Skeletal muscle tissue (tissue), 4 donors: ENCODE data around the gene UBL7. TPM values are rescaled to one million over a fixed set of nuclear protein-coding genes. Genes with fewer than 3 reads are reported as not detected.
"Not testable (repeated sequence)": the region's sequence is repeated elsewhere in the genome, so short reads cannot be mapped to it uniquely, and the experiment has no call there.

Experiments
- H3K27ac ChIP-seq: one replicate; pipeline ENCODE4 v1.7.0; 2013; ENCODE audit warnings: mild to moderate bottlenecking, low read depth, low read length, inconsistent platforms
- H3K27me3 ChIP-seq, 3 donors: one replicate each; pipeline ENCODE4 v1.7.0; 2013; ENCODE audit warnings: low read length in 3 of 3; ENCODE audit not compliant: control insufficient read depth in 3 of 3, insufficient read depth in 3 of 3
- H3K36me3 ChIP-seq, 3 donors: one replicate each; pipeline ENCODE4 v1.7.0; 2013; ENCODE audit warnings: low read length in 3 of 3; ENCODE audit not compliant: control insufficient read depth in 3 of 3, insufficient read depth in 3 of 3
- H3K4me1 ChIP-seq, 3 donors: one replicate each; pipeline ENCODE4 v1.7.0; 2013; ENCODE audit warnings: low read length in 3 of 3, mild to moderate bottlenecking in 3 of 3; ENCODE audit not compliant: control insufficient read depth in 3 of 3, insufficient read depth in 3 of 3
- H3K4me3 ChIP-seq, 3 donors: one replicate each; pipeline ENCODE4 v1.7.0; 2013; ENCODE audit warnings: low read length in 3 of 3
- H3K9ac ChIP-seq, 3 donors: one replicate each; pipeline ENCODE4 v1.7.0; 2013; ENCODE audit warnings: low read length in 3 of 3, mild to moderate bottlenecking in 3 of 3, moderate library complexity in 2 of 3, low read depth in 1 of 3
- H3K9me3 ChIP-seq, 3 donors: one replicate each; pipeline ENCODE4 v1.7.0; 2013; ENCODE audit warnings: low read length in 3 of 3; ENCODE audit not compliant: control insufficient read depth in 3 of 3
- total RNA-seq: library from RNA; depleted of rRNA; stranded (reverse); fragments of >200 nt; gene quantifications from one replicate; pipeline ENCODE4 v1.2.3, GENCODE V29; 2014
- donor health status: Osteomylitis.

UBL7 gene
- total RNA-seq, 1 donor from 2014 or later, result 23.0 TPM

DNA sequence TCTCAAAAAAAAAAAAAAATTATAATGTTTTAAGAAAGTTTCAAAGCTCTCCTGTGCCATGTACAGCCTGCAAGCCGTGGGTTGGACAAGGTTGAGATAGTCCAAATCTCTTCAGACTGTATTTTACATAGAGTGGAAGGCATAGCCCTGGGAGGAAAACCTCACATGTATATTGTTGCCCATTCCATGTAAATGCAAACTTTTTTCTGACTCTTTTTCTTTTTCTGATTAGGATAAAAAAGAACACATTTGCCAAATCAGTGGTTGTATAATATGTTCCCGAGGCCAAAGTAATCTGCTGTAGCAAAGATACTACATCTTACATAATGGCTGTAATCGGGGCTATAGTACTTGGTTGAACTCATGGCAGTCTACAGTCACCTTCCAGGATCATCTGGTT, 35.7 kb upstream of the UBL7 start:
- Histone ChIP-seq H3K9ac (no peak overlapping the region), H3K9me3 (no peaks in the 10 kb centered on the region), H3K27ac (no peak overlapping the region), H3K27me3 (no peaks in the 10 kb centered on the region), H3K36me3 (no peaks in the 10 kb centered on the region), H3K4me1 (no peaks in the 10 kb centered on the region), H3K4me3 (no peak overlapping the region)

DNA sequence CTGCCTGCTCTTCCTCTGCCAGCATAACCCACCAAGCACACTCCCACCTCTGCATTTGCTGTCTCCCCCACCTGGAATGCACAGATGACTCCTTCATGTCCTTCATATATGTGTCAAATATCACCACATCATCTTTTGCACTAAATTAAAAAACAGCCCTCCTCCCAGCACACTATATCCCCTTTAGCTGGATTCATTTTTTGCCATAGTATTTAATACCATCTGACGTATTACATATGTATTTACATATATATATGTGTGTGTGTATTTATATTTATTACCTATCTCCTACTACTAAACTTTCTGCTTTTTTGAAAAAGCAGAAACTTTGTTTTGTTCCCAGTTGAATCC, 29.4 kb upstream of the UBL7 start:
- Histone ChIP-seq H3K9ac (no peak overlapping the region), H3K4me1 (no peaks in the 10 kb centered on the region), H3K27ac (no peak overlapping the region), H3K4me3 (no peak overlapping the region), H3K27me3 (no peaks in the 10 kb centered on the region), H3K36me3 (no peaks in the 10 kb centered on the region), H3K9me3 (no peaks in the 10 kb centered on the region)

DNA sequence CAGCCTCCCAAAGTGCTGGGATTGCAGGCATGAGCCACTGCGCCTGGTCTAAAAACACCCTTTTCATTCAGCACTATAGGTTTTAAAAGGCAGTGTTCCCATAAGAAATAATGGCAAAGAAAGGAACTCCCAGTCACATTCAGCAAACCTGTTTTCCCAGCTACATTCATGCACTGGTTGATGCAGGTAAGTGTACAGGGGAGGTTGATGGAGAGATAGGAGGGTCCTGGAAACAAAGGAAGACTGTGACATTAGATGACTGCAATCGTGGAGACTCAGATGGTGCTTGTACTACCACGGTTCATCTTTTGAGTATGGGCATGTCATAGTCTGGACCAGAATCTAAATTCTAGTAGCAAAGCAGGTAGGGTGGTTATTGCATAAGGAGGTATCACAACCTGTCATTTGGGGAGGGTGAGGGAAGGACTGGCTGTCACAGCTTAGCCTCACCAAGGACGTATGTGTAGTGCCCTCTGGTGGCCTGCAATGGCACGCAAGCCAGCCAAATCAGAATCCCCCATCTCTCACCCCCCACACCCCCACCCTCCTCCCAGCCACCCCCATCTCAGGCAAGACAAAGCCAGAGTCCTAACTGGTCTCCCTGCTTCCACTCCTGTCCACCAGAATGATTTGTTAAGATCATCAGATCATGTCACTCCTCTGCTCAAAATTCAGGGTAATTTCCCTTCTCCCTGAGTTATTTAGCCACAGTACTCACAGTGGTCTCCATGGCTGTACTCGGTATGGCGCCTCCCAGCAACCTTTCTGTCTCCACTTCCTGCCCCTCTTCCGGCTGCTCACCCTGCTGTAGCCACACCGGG, 28.8 kb upstream of the UBL7 start:
- Histone ChIP-seq H3K27ac (no peak overlapping the region), H3K4me1 (no peaks in the 10 kb centered on the region), H3K36me3 (no peaks in the 10 kb centered on the region), H3K27me3 (no peaks in the 10 kb centered on the region), H3K9me3 (no peaks in the 10 kb centered on the region), H3K9ac (no peak overlapping the region), H3K4me3 (no peak overlapping the region)

DNA sequence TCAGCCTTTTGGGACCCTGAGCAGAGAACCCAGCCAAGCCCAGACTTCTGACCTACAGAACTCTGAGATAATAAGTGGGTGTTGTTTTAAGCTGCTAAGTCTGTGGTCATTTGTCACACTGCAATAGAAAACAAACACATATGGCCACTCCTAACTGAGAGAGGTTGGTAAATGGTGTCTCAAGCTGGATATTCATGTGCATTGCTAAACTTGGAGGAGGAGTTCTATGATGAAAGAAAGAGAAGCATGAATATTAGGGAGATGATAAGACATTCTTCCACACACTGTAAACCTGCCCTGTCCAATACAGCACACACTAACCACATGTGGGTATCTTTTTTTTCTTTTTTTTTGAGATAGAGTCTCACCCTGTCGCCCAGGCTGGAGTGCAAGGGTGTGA, 27.8 kb upstream of the UBL7 start:
- no peak overlapping the region for H3K4me3 ChIP-seq
- H3K27me3 ChIP-seq, result no peaks in the 10 kb centered on the region
- no peak overlapping the region for H3K27ac ChIP-seq
- H3K9ac ChIP-seq, result no peak overlapping the region
- H3K9me3 ChIP-seq, result no peaks in the 10 kb centered on the region
- no peaks in the 10 kb centered on the region for H3K36me3 ChIP-seq
- H3K4me1 ChIP-seq, result no peaks in the 10 kb centered on the region

DNA sequence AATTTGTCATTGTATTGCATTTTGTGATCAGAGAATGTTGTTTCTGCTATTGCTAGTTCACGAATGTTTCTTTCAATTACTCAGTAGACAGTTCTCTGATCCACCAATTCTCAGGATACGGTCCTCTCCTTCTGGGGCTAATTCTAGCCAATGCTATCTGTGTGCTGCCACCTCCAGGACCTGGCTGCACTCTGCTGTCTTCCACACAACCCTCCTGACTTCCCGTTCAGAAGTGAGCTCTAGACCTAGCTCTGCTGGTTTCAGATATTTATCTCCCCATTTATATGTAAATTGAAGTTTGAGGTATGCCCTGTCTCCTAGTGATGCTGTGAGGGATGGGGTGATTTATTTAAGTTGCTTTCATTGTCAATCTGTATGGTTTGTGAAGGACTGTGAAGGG, 21.7 kb upstream of the UBL7 start:
- no peaks in the 10 kb centered on the region for H3K4me1 ChIP-seq
- H3K27ac ChIP-seq, result no peak overlapping the region
- no peaks in the 10 kb centered on the region for H3K27me3 ChIP-seq

DNA sequence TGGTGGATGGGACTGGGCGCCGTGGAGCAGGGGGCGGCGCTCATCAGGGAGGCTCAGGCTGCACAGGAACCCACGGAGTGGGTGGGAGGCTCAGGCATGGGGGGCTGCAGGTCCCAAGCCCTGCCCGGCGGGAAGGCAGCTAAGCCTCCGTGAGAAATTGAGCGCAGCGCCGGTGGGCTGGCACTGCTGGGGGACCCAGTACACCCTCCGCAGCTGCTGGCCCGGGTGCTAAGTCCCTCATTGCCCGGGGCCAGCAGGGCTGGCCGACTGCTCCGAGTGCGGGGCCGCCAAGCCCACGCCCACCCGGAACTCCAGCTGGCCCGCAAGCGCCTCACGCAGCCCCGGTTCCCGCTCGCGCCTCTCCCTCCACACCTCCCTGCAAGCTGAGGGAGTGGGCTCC, 19.4 kb upstream of the UBL7 start:
- not testable (repeated sequence) for H3K9ac ChIP-seq, H3K4me1 ChIP-seq, H3K27ac ChIP-seq, H3K4me3 ChIP-seq, H3K27me3 ChIP-seq, H3K36me3 ChIP-seq, H3K9me3 ChIP-seq

More for the DNA sequence above, 21.7 kb upstream of the UBL7 start:
- H3K36me3 ChIP-seq, result no peaks in the 10 kb centered on the region
- no peaks in the 10 kb centered on the region for H3K9me3 ChIP-seq
- H3K9ac ChIP-seq, result no peak overlapping the region
- H3K4me3 ChIP-seq, result no peak overlapping the region

DNA sequence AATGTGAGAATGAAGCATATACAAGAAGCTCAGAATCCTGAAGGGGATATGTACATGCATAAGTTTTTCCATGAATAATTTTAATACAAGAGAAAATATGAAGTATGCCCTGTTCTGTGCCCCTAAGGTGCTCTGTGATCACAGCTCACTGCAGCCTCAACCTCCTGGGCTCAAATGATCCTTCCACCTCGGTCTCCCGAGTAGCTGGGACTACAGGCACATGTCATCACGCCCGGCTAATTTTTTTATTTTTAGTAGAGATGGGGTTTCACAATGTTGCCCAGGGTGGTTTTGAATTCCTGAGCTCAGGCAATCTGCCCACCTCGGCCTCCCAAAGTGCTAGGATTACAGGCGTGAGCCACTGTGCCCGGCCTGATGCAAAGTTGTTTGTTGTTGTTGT, 10.7 kb upstream of the UBL7 start:
- Histone ChIP-seq H3K9ac (peak overlapping the region in 1 of 3 donors; percentile 60), H3K27ac (peak overlapping the region; percentile 92)
- H3K9me3 ChIP-seq, H3K36me3 ChIP-seq, H3K4me1 ChIP-seq, H3K4me3 ChIP-seq, H3K27me3 ChIP-seq: not testable (repeated sequence)

DNA sequence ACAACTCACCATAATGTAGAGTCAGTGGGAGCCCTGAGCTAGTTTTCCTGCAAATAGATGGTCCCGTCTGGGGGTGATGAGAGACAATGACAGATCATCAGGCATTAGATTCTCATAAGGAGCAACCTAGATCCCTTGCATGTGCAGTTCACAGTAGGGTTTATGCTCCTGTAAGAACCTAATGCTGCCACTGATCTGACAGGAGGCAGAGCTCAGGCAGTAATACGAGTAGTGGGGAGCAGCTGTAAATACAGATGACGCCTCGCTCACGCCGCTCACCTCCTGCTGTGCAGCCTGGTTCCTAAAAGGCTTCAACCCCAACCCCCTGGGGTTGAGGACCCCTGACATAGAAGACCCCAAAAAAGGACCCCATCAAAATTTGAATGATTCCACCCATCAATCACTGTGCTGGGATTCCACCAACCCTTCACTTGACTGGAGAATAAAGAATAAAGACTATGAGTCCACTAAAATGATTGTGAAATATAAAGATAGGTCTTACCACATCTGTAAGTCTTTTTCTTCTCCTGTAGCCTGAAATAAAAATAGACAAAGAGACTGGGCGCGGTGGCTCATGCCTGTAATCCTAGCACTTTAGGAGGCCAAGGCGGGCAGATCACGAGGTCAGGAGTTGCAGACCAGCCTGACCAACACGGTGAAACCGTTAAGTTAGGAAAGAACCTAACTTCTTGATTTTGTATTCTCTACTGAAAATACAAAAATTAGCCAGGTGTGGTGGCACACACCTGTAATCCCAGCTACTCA, 9.9 kb upstream of the UBL7 start:
- Histone ChIP-seq H3K9ac (peak overlapping the region in 2 of 3 donors; percentile 4 to 60), H3K4me3 (peak overlapping the region in 2 of 3 donors; percentile 2 to 26), H3K36me3 (peaks cover 0 to 2% (median 0%) of the 10 kb centered on the region in 3 donors), H3K4me1 (peaks cover 0 to 7% (median 7%) of the 10 kb centered on the region in 3 donors), H3K27ac (peak overlapping the region; percentile 92), H3K9me3 (no peaks in the 10 kb centered on the region), H3K27me3 (no peaks in the 10 kb centered on the region)

DNA sequence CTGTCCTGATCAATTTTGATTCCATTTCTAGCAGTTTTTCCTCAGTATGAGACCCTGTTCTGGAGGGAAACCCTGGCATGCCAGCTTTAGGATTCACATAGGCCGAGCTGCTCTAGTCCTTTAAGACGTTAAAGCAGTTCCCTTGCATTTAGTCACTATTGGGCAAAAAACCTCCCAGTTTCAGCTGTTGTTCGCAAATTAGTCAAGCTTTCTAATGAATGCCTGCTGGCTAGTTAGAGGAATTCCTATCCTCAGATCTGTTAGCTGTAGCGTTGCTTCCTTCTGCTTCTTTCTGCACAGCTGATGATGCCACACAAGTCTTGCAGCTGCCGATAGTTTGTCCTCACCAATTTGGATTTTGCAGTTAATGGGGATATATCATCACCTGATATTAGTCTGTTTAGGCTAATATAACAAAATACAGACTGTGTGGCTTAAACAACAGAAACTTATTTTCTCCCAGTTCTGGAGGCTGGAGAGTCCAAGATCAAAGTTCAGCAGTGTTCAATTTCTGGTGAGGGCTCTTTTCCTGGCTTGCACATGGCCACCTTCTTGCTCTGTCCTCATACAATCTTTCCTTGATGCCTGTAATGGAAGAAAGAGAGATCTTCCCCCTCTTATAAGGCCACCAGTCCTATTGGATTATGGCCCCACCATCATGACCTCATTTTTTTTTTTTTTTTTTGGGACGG, 7.5 kb upstream of the UBL7 start:
- Histone ChIP-seq H3K9me3 (no peaks in the 10 kb centered on the region), H3K4me3 (no peak overlapping the region), H3K36me3 (peaks cover 0 to 2% (median 0%) of the 10 kb centered on the region in 3 donors), H3K9ac (no peak overlapping the region), H3K27ac (no peak overlapping the region), H3K4me1 (peaks cover 0 to 7% (median 7%) of the 10 kb centered on the region in 3 donors), H3K27me3 (no peaks in the 10 kb centered on the region)

DNA sequence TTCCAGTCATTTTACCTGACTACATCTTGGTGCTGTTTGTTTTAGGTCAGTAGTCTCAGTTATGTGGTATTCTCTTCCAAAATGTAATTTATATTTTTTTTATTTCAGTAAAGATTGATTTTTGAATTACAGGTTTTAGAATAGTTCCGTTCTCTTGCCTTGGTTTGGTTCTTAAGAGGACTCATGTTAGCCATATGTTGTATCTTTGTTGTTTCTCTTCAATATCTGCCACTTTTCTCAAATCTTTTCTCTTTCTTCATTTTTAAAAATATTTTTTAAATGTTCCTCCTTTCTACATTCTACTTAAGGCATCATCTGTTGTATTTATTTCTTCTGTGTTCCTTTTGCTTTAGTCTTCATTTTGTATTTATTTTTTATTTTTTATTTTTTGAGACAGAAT, 5.6 kb upstream of the UBL7 start:
- Histone ChIP-seq H3K36me3 (peaks cover 0 to 2% (median 0%) of the 10 kb centered on the region in 3 donors), H3K27me3 (no peaks in the 10 kb centered on the region), H3K9me3 (no peaks in the 10 kb centered on the region), H3K9ac (no peak overlapping the region), H3K4me1 (peaks cover 6 to 13% (median 9%) of the 10 kb centered on the region in 3 donors), H3K27ac (no peak overlapping the region), H3K4me3 (no peak overlapping the region)
